A549 (cell line): ENCODE measurements around the gene METTL24.

Experiments used
- CEBPB ChIP-seq, 2 experiments: fragments of >200 bp in 1 of 2; sonication (Bioruptor Twin) in 1 of 2; formaldehyde crosslinking in 1 of 2; IDR thresholded peaks; 2 replicates each; pipeline ENCODE4 v1.6.1; 2012 to 2016
- NFE2L2 ChIP-seq: fragments of 150-350 bp; conservative IDR thresholded peaks from 2 replicates; pipeline ENCODE4 v1.6.1; 2014; ENCODE audit warnings: low read length
- POLR2A ChIP-seq: IDR thresholded peaks from 2 replicates; pipeline ENCODE4 v1.6.1; 2012; ENCODE audit warnings: mild to moderate bottlenecking, low read length
- RCOR1 ChIP-seq: fragments of 150-350 bp; IDR thresholded peaks from 2 replicates; pipeline ENCODE4 v1.6.1; 2014; ENCODE audit warnings: antibody characterized with exemption, low read length, low read depth
- TF ChIP-seq, protein P1 (sequence below): fragments of >200 bp; sonication (Bioruptor Twin); formaldehyde crosslinking; IDR thresholded peaks from 3 replicates; pipeline ENCODE4 v1.5.1; 2016
- TF ChIP-seq, protein P2 (sequence below): fragments of 200-600 bp; sonication (generic); IDR thresholded peaks from 2 replicates; pipeline ENCODE4 v1.6.1; 2016; ENCODE audit warnings: antibody characterized with exemption, mild to moderate bottlenecking, moderate library complexity

- TF ChIP-seq, protein P1, sequence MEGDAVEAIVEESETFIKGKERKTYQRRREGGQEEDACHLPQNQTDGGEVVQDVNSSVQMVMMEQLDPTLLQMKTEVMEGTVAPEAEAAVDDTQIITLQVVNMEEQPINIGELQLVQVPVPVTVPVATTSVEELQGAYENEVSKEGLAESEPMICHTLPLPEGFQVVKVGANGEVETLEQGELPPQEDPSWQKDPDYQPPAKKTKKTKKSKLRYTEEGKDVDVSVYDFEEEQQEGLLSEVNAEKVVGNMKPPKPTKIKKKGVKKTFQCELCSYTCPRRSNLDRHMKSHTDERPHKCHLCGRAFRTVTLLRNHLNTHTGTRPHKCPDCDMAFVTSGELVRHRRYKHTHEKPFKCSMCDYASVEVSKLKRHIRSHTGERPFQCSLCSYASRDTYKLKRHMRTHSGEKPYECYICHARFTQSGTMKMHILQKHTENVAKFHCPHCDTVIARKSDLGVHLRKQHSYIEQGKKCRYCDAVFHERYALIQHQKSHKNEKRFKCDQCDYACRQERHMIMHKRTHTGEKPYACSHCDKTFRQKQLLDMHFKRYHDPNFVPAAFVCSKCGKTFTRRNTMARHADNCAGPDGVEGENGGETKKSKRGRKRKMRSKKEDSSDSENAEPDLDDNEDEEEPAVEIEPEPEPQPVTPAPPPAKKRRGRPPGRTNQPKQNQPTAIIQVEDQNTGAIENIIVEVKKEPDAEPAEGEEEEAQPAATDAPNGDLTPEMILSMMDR: no peak
- no peak for TF ChIP-seq POLR2A
- no peak for TF ChIP-seq NFE2L2
- TF ChIP-seq CEBPB (IDR thresholded peaks at IDR 0.05): 0 out of 4 replicates have a peak, but pooled peaks of 1 of the 2 experiments have one; percentile 25
- no peak for TF ChIP-seq RCOR1
- TF ChIP-seq, protein P2, sequence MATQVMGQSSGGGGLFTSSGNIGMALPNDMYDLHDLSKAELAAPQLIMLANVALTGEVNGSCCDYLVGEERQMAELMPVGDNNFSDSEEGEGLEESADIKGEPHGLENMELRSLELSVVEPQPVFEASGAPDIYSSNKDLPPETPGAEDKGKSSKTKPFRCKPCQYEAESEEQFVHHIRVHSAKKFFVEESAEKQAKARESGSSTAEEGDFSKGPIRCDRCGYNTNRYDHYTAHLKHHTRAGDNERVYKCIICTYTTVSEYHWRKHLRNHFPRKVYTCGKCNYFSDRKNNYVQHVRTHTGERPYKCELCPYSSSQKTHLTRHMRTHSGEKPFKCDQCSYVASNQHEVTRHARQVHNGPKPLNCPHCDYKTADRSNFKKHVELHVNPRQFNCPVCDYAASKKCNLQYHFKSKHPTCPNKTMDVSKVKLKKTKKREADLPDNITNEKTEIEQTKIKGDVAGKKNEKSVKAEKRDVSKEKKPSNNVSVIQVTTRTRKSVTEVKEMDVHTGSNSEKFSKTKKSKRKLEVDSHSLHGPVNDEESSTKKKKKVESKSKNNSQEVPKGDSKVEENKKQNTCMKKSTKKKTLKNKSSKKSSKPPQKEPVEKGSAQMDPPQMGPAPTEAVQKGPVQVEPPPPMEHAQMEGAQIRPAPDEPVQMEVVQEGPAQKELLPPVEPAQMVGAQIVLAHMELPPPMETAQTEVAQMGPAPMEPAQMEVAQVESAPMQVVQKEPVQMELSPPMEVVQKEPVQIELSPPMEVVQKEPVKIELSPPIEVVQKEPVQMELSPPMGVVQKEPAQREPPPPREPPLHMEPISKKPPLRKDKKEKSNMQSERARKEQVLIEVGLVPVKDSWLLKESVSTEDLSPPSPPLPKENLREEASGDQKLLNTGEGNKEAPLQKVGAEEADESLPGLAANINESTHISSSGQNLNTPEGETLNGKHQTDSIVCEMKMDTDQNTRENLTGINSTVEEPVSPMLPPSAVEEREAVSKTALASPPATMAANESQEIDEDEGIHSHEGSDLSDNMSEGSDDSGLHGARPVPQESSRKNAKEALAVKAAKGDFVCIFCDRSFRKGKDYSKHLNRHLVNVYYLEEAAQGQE: no peak
Observed at GRCh38 chr6:110195639-110196038, 162.5 kb downstream of the METTL24 start.
